Mammary epithelial cell (primary cell): ENCODE measurements around the gene AMOT.

Experiments
- EZH2 ChIP-seq: IDR thresholded peaks from 2 replicates; pipeline ENCODE4 v1.6.1; 2012; ENCODE audit warnings: low read length, inconsistent platforms, borderline replicate concordance
- TF ChIP-seq, protein P1 (sequence below), 2 donors: IDR thresholded peaks in 1 of 2; conservative IDR thresholded peaks in 1 of 2; 2 replicates each; pipeline ENCODE4 v1.5.1; 2011 to 2012; ENCODE audit warnings: inconsistent platforms in 2 of 2, low read length in 2 of 2, mild to moderate bottlenecking in 2 of 2, control low read depth in 1 of 2, low read depth in 1 of 2; ENCODE audit not compliant: insufficient read depth in 1 of 2; ENCODE audit errors: extremely low read depth in 1 of 2

GRCh38 chrX:112874175-112874574 is 33.5 kb upstream of the AMOT start:
- TF ChIP-seq, protein P1, sequence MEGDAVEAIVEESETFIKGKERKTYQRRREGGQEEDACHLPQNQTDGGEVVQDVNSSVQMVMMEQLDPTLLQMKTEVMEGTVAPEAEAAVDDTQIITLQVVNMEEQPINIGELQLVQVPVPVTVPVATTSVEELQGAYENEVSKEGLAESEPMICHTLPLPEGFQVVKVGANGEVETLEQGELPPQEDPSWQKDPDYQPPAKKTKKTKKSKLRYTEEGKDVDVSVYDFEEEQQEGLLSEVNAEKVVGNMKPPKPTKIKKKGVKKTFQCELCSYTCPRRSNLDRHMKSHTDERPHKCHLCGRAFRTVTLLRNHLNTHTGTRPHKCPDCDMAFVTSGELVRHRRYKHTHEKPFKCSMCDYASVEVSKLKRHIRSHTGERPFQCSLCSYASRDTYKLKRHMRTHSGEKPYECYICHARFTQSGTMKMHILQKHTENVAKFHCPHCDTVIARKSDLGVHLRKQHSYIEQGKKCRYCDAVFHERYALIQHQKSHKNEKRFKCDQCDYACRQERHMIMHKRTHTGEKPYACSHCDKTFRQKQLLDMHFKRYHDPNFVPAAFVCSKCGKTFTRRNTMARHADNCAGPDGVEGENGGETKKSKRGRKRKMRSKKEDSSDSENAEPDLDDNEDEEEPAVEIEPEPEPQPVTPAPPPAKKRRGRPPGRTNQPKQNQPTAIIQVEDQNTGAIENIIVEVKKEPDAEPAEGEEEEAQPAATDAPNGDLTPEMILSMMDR (conservative IDR thresholded peaks at IDR 0.05 in 1 of 2, IDR thresholded peaks at IDR 0.05 in 1 of 2; ENCODE audit: extremely low read depth in 1 of 2, insufficient read depth in 1 of 2, low read depth in 1 of 2, low read length in 2 of 2): no peak
- no peak for TF ChIP-seq EZH2
